ENCODE data around the gene ZNF496.
"Not testable (repeated sequence)": the region's sequence is repeated elsewhere in the genome, so short reads cannot be mapped to it uniquely, and the experiment has no call there.

Gene ZNF496

GRCh38 chr1:247359559-247359958 lies 27.9 kb upstream of the ZNF496 start:
- DNase-seq (ENCODE audit: low read depth): no peak

- DNase-seq (ENCODE audit: low read depth): no peak
Measured at GRCh38 chr1:247358920-247359319, 27.3 kb upstream of the ZNF496 start.

GRCh38 chr1:247357781-247358211 lies 26.1 kb upstream of the ZNF496 start:
- no peak for DNase-seq (ENCODE audit: low read depth)

- DNase-seq (ENCODE audit: low read depth): no peak
Measured at GRCh38 chr1:247357052-247357780, 25.5 kb upstream of the ZNF496 start.

- DNase-seq (ENCODE audit: low read depth): not testable (repeated sequence)
Measured at GRCh38 chr1:247355160-247355559, 23.5 kb upstream of the ZNF496 start.

- no peak for DNase-seq (ENCODE audit: low read depth)
Measured at GRCh38 chr1:247352175-247352574, 20.5 kb upstream of the ZNF496 start.

GRCh38 chr1:247350587-247350986 lies 18.9 kb upstream of the ZNF496 start:
- no peak for DNase-seq (ENCODE audit: low read depth)

- no peak for DNase-seq (ENCODE audit: low read depth)
Measured at GRCh38 chr1:247347477-247348222, 16.0 kb upstream of the ZNF496 start.

- no peak for DNase-seq (ENCODE audit: low read depth)
Measured at GRCh38 chr1:247345881-247346280, 14.2 kb upstream of the ZNF496 start.

- DNase-seq (ENCODE audit: low read depth): no peak
Measured at GRCh38 chr1:247343801-247344200, 12.1 kb upstream of the ZNF496 start.

- DNase-seq (ENCODE audit: low read depth): no peak
Measured at GRCh38 chr1:247338723-247339275, 7.1 kb upstream of the ZNF496 start.

GRCh38 chr1:247337961-247338360 lies 6.3 kb upstream of the ZNF496 start:
- DNase-seq (ENCODE audit: low read depth): no peak

GRCh38 chr1:247337250-247337746 lies 5.6 kb upstream of the ZNF496 start:
- DNase-seq (ENCODE audit: low read depth): no peak

- DNase-seq (ENCODE audit: low read depth): no peak
Measured at GRCh38 chr1:247336390-247336789, 4.7 kb upstream of the ZNF496 start.

GRCh38 chr1:247335882-247336281 lies 4.2 kb upstream of the ZNF496 start:
- DNase-seq (ENCODE audit: low read depth): no peak

- no peak for DNase-seq (ENCODE audit: low read depth)
Measured at GRCh38 chr1:247334378-247335133, 2.9 kb upstream of the ZNF496 start.

GRCh38 chr1:247332623-247333361 lies 1.1 kb upstream of the ZNF496 start:
- no peak for DNase-seq (ENCODE audit: low read depth)

- DNase-seq (ENCODE audit: low read depth): peak; percentile 59
Measured at GRCh38 chr1:247332215-247332622, 552 bp upstream of the ZNF496 start.

- peak; percentile 70 for DNase-seq (ENCODE audit: low read depth)
Measured at GRCh38 chr1:247331172-247331524, 519 bp downstream of the ZNF496 start.

- DNase-seq (ENCODE audit: low read depth): no peak
Measured at GRCh38 chr1:247330548-247331171, 1.0 kb downstream of the ZNF496 start.

- no peak for DNase-seq (ENCODE audit: low read depth)
Measured at GRCh38 chr1:247329097-247329617, 2.5 kb downstream of the ZNF496 start.
